Gastroesophageal sphincter (tissue), 3 donors: ENCODE data around the gene DSCAML1.

Source experiments
- POLR2AphosphoS5 ChIP-seq: sonication (generic); formaldehyde crosslinking; IDR thresholded peaks from one replicate; pipeline ENCODE4 v1.6.1; 2017; ENCODE audit warnings: antibody characterized with exemption
- TF ChIP-seq, protein P1 (sequence below), 4 experiments: fragments of 200-600 bp in 2 of 4; fragments of 450-650 bp in 2 of 4; sonication (generic) in 1 of 4; IDR thresholded peaks; one replicate each; pipeline ENCODE4 v1.5.1; 2017 to 2019; ENCODE audit warnings: antibody characterized with exemption in 4 of 4, mild to moderate bottlenecking in 2 of 4, moderate library complexity in 2 of 4

- TF ChIP-seq, protein P1, sequence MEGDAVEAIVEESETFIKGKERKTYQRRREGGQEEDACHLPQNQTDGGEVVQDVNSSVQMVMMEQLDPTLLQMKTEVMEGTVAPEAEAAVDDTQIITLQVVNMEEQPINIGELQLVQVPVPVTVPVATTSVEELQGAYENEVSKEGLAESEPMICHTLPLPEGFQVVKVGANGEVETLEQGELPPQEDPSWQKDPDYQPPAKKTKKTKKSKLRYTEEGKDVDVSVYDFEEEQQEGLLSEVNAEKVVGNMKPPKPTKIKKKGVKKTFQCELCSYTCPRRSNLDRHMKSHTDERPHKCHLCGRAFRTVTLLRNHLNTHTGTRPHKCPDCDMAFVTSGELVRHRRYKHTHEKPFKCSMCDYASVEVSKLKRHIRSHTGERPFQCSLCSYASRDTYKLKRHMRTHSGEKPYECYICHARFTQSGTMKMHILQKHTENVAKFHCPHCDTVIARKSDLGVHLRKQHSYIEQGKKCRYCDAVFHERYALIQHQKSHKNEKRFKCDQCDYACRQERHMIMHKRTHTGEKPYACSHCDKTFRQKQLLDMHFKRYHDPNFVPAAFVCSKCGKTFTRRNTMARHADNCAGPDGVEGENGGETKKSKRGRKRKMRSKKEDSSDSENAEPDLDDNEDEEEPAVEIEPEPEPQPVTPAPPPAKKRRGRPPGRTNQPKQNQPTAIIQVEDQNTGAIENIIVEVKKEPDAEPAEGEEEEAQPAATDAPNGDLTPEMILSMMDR (IDR thresholded peaks at IDR 0.05), result no peak
- TF ChIP-seq POLR2AphosphoS5, result no peak
Observed at GRCh38 chr11:117641008-117641915, 155.8 kb downstream of the DSCAML1 start.
